GM19452 (cell line): ENCODE results near the gene EME1.

Experiments
- ATAC-seq: cut with Tn5 transposase; IDR thresholded peaks from one replicate; pipeline ENCODE4 v1.9.1; 2021; ENCODE audit not compliant: unreplicated experiment

The EME1 gene

GRCh38 chr17:50361561-50362480 lies 11.2 kb upstream of the EME1 start:
- ATAC-seq: no peak

DNA sequence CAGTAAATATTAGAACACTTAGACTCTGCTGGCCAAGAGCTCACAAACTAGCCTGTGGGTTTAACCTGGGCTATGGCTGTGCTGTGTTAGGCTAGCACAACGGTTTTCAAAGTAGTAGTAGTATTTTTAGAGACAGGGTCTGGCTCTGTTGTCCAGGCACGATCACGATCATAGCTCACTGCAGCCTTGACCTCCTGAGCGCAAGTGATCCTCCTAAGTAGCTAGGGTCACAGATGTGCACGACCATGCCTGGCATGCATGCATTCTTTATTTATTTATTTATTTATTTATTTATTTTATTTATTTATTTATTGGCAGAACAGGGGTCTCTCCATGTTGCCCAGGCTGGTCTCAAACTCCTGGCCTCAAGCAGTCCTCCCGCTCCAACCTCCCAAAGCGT lies 10.4 kb upstream of the EME1 start:
- no peak for ATAC-seq

DNA sequence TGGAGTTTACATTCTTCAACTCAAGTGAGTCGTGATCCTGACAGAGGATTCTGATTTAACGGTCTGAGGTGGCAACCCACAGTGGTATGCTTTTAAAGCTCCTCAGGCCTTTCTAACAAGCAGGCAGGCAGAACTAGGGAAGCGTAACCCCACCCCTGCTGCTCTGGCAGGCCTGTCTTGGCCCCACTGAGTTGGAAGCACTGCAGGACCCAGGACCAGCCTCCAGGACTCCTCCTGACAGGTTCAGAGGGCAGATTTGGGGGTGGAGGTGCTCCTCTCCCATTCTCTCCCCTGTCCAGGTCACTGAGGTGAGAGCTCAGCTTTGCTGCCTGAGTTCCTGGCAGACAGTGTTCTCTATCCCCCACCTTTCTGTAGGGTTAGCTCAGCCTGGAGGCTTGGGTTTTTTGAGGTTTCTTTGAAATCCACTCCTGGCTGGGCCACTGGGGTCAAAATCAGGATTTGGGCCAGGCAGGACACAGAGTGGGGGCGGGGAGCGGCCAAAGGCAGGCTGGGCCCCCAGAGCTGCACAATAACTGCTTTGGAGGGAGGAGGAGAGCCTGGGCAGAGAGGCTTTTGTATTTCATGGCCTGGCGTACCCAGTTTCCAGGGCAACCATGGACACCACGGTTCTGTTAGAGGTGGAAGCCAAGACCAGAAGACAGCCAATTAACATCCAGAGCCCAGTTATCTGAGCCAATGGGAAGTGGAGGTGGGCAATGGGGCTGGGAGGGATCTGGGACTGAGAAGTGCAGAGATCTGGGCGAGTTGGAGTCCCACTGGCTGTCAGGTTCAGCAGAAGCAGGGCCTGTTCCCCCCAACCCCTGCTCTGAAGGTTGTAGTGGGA lies 9.6 kb upstream of the EME1 start:
- no peak for ATAC-seq

GRCh38 chr17:50364061-50364458 lies 9.0 kb upstream of the EME1 start:
- no peak for ATAC-seq

DNA sequence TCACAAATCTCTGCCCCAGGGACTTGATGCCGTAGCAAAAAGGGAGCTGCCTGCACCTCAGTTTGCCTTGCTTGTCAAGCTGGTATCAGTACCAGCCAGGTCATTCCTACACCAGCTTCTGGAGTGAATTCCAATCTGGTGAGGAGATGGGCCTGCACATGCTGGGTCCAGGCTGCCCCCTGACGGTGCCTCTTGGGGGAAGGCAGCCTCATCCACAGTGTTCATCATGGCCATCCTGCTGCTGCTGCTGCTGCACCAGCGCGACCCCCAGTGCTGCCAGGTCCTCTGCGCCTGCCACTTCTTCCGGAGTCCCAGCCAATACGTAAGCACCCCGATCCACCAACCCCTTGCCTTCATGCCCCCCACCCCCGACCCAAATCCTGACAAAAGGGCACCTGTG lies 8.3 kb upstream of the EME1 start:
- no peak for ATAC-seq

- no peak for ATAC-seq
Observed at GRCh38 chr17:50365165-50365564, 7.9 kb upstream of the EME1 start.

DNA sequence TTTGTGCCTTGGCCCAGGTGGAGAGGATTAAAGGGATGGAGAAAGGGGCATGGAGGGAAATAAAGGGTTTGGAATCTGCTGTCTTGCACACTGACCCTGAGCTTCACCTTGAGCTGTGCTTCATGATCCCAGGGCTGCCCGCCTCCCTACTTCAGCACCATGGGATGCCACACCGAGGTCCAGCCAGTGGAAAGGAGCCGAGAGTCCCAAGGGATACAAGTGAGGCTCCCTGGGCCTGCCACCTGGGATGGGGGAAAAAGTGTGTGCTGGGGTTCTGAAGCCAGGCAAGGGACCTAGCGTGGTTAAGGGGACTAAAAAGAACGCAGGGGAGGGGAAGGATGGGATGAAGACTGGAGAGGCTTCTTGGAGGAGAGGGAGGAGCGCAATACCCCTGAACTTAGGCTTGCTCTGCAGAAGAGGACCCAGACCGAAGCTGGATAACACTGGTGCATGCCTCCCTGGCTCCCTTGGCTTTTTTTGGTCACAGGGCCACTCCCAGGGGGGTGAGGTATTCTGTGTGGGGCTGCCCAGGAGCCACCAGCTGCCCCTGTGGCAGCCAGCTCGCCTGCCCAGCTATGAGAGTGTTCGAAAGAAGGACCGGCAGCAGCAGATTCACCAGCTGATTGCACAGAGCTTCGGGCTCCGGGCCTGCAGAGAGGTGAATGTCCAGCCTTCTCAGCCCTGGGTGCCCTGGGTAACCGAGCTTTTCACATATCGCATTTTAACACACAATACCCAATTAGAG lies 7.2 kb upstream of the EME1 start:
- no peak for ATAC-seq

DNA sequence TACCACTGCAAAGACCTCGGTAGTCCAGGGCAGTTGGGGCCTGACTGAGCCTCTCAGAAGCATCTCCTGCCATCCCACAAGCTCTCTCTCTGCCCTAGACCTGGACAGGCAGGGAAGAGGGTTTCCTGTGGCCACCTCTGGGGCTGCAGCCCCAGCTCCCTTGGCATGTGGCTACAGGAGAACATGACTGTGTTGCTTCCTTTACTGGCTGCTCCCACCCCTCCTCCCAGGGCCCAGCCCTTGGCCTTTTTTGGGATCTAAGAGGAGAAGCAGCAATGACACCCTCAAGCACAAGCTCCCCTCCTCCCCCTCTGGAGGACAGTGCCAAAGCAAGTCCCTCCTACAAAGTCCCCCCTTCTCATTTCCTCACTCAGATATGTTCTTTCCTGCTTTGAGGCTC lies 5.6 kb upstream of the EME1 start:
- ATAC-seq: no peak

GRCh38 chr17:50370052-50370451 lies 3.0 kb upstream of the EME1 start:
- ATAC-seq: no peak

DNA sequence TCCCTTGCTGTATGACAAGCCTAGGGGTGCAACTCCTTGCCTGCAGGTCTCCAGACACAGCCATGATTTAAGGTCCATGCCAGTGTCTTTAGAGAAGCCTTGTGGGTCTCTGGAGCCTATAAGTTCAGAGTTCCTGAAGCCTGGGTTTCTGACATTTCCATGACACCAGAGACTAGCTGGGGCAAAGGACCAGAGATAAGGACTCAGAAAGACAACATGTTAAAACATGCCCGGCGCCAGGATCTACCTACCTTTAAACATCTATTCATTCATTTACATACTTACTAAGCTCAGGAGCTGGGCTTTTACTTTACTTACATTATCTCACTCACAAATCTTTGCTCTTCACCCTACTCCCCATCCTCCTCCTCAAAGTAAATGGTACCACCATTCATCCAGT lies 1.5 kb upstream of the EME1 start:
- ATAC-seq: no peak

DNA sequence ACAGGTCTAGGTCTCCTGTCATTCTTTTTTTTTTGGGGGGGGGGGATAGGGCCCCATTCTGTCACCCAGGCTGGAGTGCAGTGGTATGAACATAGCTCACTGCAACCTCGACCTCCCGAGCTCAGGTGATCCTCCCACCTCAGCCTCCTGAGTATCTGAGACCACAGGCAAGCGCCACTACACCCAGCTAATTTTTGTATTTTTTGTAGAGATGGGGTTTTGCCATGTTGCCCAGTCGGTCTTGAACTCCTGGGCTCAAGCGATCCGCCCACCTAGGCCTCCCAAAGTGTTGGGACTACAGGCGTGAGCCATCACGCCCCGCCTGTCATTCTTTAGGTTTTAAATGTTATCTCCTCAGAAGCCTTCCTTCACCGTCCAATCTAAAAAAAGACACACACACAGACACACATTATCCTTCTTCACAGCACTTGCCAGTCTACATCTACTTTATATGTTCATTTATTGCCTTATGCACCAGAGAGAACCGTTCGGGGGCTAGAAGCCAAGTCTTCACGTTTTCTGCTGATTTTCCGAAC lies 739 bp upstream of the EME1 start:
- no peak for ATAC-seq

DNA sequence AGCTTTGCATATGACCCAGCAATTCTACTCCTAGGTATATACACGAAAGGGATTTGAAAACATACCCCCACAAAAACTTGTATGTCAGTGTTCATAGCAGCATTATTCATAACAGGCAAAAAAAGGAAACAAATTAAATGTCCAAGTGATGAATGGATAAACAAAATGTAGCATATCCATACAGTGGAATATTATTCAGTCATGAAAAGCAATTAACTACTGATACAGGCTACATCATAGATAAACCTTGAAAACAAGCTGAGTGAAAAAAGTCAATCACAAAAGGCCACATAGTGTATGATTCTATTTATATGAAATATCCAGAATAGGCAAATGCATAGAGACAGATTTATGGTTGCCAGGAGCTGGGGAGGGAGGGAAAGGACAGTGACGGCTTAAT lies 676 bp downstream of the EME1 start:
- no peak for ATAC-seq

DNA sequence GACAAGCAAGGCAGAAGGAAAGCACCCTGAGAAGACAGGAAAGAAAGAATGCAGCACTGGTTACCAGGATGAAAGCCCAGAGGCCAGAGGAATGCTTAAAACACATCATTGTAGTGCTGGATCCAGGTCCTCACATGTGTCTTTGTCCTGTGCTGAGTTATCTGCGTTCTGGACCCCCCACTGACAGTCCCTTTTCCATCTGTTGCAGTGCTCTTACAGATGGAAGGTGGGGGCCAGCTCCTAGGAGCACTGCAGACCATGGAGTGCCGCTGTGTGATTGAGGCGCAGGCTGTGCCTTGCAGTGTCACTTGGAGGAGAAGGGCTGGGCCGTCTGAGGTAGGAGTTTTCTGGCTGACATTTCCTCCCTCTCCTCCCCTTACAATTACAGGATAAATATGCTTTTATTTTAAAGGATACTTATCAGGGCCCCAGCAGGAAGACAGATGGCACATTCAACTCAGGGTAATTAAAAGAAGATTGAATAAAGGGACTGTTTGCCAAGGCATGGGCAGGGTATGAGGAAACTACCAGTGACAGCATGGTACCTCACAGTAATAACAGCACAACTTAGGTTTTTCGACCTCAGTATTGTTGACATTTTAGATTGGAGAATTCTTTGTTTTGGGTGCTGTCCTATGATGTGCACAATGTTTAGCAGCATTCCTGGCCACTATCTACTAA lies 3.0 kb downstream of the EME1 start:
- ATAC-seq: no peak

DNA sequence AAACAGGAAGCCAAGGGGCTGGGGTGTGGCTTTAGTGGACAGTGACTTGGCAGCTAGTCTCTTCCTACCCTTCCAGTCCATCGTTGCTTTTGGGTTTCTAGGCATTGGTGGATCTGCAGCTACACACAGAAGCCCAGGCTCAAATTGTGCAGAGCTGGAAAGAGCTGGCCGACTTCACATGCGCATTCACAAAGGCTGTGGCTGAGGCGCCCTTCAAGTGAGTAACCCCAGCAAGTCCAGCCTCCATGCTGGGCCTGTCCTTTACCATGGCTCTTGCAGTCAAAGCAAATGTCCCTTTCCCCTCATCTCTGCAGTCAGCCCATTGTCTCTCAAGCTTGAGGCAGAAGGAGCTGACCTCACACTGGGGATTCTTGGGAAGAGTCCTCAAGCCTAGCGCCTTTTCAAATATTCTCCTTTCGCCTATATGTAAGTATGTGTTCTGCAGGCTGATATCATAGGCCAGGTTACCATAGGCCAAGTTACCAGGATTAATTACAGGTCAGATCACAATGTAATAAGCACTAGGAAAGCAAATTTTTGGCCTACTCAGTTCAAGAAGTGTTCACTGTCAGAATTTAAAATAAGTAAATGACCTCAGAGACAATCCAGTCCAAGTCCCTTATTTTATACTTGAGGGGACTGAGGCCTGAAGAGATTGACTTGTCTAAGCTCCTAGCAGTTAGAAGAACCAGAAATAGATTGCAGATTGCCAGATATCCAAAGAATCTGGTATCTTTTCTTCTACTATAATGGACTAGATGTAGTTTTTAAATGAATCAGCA lies 6.5 kb downstream of the EME1 start:
- no peak for ATAC-seq

DNA sequence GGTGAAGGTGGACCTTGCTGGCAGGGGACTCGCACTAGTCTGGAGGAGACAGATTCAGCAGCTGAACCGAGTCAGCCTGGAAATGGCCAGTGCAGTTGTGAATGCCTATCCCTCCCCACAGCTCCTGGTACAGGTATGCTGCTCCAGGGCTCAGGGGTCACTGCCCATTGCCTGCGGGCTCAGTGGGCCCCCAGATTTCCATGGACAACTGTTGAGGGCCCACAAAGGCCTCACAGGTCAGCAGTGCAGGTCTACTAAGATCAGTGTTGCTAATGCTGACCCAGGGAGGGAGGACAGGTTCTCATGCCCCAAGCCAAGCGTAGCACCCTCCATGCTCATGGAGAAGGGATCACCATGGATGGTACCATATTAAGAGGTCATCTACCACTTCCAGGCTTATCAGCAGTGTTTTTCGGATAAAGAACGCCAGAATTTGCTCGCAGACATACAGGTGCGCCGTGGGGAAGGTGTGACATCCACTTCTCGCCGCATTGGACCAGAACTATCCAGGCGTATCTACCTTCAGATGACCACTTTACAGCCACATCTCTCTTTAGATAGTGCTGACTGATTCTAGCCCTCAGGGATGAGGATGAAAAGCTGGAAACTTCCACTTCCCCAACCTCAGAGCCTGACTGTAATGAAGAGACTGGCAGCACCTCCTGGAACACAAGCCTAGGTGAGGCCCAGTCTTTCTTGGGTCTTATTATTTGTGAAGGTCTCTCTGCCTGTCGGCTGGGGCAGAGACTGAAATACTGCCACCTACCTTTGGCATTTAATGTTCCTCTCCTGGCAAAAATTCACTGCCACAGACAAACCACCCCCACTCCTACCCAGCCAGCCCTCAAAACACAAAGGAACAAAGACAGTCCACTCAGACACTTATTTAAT lies 7.6 kb downstream of the EME1 start:
- no peak for ATAC-seq

- no peak for ATAC-seq
Observed at GRCh38 chr17:50381260-50381815, 8.3 kb downstream of the EME1 start.

GRCh38 chr17:50381920-50382319 lies 8.9 kb downstream of the EME1 start:
- no peak for ATAC-seq

- no peak for ATAC-seq
Observed at GRCh38 chr17:50382931-50383330, 9.9 kb downstream of the EME1 start.

DNA sequence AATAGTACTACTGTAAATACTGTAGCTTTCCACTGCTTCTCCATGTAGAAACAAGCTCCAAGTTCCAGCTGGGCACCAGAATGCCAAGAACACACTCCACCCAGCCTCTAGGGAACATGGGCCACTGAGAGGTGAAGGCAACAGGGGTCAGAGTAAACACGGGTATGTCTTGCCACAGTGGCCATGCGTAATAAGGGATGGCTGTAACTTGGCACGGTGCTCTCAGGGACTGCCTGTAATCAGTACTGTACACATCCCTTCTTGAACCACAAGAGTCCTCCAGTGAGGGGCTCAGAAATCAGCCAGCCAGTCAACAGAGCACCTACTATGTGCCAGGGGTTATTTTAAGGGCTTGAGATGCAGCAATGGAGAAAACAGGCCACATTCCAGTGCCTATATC lies 13.5 kb downstream of the EME1 start:
- no peak for ATAC-seq
